Measurements from ENCODE around the gene SEPHS2. TPM values are rescaled to one million over a fixed set of nuclear protein-coding genes. Genes with fewer than 3 reads are reported as not detected.

The SEPHS2 gene
- total RNA-seq, 3 donors from 2014 or later (not counting 1 experiment from before 2014, with no cell fraction given): 25.5 to 37.6 (median 35.0) TPM

DNA sequence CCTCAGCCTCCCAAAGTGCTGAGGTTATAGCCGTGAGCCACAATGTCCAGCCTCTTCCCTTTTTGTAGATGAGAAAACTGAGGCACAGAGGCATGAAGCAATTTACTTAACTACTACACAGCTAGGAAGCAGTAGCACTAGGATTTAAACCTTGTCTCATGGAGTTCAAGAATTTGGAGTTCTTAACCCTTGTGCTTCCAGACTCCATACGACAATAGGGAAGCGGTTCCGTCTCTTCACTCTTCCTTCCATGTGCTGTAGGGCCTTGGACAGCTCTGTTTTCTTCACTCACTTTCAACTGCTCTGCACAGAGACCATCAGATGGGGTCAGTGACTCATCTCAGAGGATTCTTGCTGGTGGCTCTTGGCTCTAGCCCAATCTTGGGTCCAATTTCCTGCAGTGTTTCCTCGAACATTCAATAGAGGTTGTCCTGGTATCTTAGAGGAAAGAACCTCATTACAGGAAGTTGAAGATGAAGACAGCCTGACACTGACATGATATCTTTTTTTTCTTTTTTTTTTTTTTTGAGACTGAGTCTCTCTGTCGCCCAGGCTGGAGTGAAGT, 46.2 kb upstream of the SEPHS2 start:
- Mint-ChIP-seq H3K4me3 (no peak overlapping the region), H3K36me3 (peaks cover 13% of the 10 kb centered on the region), H3K9me3 (no peaks in the 10 kb centered on the region), H3K4me1 (peaks cover 39 to 40% of the 10 kb centered on the region in 2 donors), H3K27ac (peak overlapping the region; percentile 64 to 69), H3K27me3 (ENCODE audit: low read depth in 2 of 2) (no peaks in the 10 kb centered on the region)
- intact Hi-C loops (cut with micrococcal nuclease): no loop called here
- Histone ChIP-seq H3K9me3 (ENCODE audit: control insufficient read depth, insufficient read depth, low read length) (no peaks in the 10 kb centered on the region), H3K27ac (ENCODE audit: low read length) (no peak overlapping the region), H3K27me3 (ENCODE audit: control insufficient read depth, insufficient read depth, low read length) (no peaks in the 10 kb centered on the region), H3K36me3 (ENCODE audit: control insufficient read depth, insufficient read depth, low read length) (peaks cover 83% of the 10 kb centered on the region), H3K4me1 (ENCODE audit: control insufficient read depth, insufficient read depth, low read length) (peaks cover 8% of the 10 kb centered on the region), H3K4me3 (ENCODE audit: low read length) (no peak overlapping the region)
- WGBS (ENCODE audit: insufficient coverage): 66% methylated on average over 6 of the region's 6 CpGs
- ATAC-seq (peak in 1 of 3 donors; percentile 38), DNase-seq (peak in 1 of 2 donors; percentile 51)
- TF ChIP-seq, protein P1, sequence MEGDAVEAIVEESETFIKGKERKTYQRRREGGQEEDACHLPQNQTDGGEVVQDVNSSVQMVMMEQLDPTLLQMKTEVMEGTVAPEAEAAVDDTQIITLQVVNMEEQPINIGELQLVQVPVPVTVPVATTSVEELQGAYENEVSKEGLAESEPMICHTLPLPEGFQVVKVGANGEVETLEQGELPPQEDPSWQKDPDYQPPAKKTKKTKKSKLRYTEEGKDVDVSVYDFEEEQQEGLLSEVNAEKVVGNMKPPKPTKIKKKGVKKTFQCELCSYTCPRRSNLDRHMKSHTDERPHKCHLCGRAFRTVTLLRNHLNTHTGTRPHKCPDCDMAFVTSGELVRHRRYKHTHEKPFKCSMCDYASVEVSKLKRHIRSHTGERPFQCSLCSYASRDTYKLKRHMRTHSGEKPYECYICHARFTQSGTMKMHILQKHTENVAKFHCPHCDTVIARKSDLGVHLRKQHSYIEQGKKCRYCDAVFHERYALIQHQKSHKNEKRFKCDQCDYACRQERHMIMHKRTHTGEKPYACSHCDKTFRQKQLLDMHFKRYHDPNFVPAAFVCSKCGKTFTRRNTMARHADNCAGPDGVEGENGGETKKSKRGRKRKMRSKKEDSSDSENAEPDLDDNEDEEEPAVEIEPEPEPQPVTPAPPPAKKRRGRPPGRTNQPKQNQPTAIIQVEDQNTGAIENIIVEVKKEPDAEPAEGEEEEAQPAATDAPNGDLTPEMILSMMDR (IDR thresholded peaks at IDR 0.05): no peak

DNA sequence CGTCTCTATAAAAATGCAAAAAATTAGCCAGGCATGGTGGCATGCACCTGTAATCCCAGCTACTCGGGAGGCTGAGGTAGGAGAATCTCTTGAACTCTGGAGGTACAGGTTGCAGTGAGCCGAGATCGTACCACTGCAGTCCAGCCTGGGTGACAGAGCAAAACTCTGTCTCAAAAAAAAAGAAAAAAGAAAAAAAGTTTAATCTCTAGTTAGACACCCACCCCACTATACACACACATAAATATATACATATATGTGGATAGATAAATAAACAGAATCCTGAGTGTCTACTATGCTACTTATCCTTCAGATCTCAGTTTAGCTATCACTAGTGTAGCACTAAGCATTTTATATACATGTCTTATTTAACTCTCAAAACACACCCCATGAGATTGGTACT, 45.6 kb upstream of the SEPHS2 start:
- H3K9me3 ChIP-seq (ENCODE audit: control insufficient read depth, insufficient read depth, low read length): no peaks in the 10 kb centered on the region
- H3K4me3 Mint-ChIP-seq: no peak overlapping the region
- TF ChIP-seq, protein P1 (IDR thresholded peaks at IDR 0.05): no peak
- H3K9me3 Mint-ChIP-seq: no peaks in the 10 kb centered on the region
- H3K27me3 Mint-ChIP-seq (ENCODE audit: low read depth in 2 of 2): no peaks in the 10 kb centered on the region
- no peaks in the 10 kb centered on the region for H3K27me3 ChIP-seq (ENCODE audit: control insufficient read depth, insufficient read depth, low read length)
- H3K27ac Mint-ChIP-seq: peak overlapping the region; percentile 64 to 69
- peaks cover 11% of the 10 kb centered on the region for H3K4me1 ChIP-seq (ENCODE audit: control insufficient read depth, insufficient read depth, low read length)
- DNase-seq (no peak), ATAC-seq (no peak)
- 92% methylated on average over 4 of the region's 4 CpGs for WGBS (ENCODE audit: insufficient coverage)
- H3K4me1 Mint-ChIP-seq: peaks cover 44 to 45% of the 10 kb centered on the region in 2 donors
- peaks cover 83% of the 10 kb centered on the region for H3K36me3 ChIP-seq (ENCODE audit: control insufficient read depth, insufficient read depth, low read length)
- H3K36me3 Mint-ChIP-seq: peaks cover 13% of the 10 kb centered on the region
- no peak overlapping the region for H3K4me3 ChIP-seq (ENCODE audit: low read length)
- intact Hi-C loops (cut with micrococcal nuclease): no loop called here
- no peak overlapping the region for H3K27ac ChIP-seq (ENCODE audit: low read length)

DNA sequence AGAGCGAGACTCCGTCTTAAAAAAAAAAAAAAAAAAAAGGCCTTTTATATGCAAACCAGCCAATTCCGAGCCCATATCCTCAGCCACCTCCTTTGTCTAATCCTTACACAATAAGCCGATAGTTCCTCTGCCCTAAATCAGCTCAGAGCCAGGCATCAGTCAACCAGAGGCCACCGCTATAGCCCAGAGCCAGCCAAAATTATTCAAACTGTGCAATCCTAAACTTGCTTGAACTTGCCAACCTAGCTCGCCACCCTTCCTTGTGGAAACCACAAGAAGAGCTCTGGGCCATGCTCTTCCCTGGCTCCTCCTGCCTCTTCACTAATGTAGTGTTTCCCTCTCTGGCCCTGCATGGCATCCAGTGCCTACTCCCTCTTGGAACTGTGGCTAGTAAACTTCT, 44.5 kb upstream of the SEPHS2 start:
- no peak overlapping the region for H3K4me3 ChIP-seq (ENCODE audit: low read length)
- Mint-ChIP-seq H3K27me3 (ENCODE audit: low read depth in 2 of 2) (no peaks in the 10 kb centered on the region), H3K4me3 (no peak overlapping the region), H3K27ac (peak overlapping the region; percentile 60 to 64), H3K4me1 (peaks cover 48 to 50% of the 10 kb centered on the region in 2 donors), H3K36me3 (peaks cover 13% of the 10 kb centered on the region), H3K9me3 (no peaks in the 10 kb centered on the region)
- peaks cover 20% of the 10 kb centered on the region for H3K4me1 ChIP-seq (ENCODE audit: control insufficient read depth, insufficient read depth, low read length)
- H3K27ac ChIP-seq (ENCODE audit: low read length): no peak overlapping the region
- DNase-seq (no peak), ATAC-seq (no peak)
- peaks cover 83% of the 10 kb centered on the region for H3K36me3 ChIP-seq (ENCODE audit: control insufficient read depth, insufficient read depth, low read length)
- intact Hi-C loops (cut with micrococcal nuclease): no loop called here
- H3K27me3 ChIP-seq (ENCODE audit: control insufficient read depth, insufficient read depth, low read length): no peaks in the 10 kb centered on the region
- TF ChIP-seq, protein P1 (IDR thresholded peaks at IDR 0.05): no peak
- WGBS (ENCODE audit: insufficient coverage): 85% methylated on average over 6 of the region's 6 CpGs
- no peaks in the 10 kb centered on the region for H3K9me3 ChIP-seq (ENCODE audit: control insufficient read depth, insufficient read depth, low read length)
